Gastroesophageal sphincter (tissue), 4 donors: ENCODE data around the gene MRPS25. TPM values are rescaled to one million over a fixed set of nuclear protein-coding genes. Genes with fewer than 3 reads are reported as not detected.

ENCODE experiments used
- ATAC-seq: fragments of 150-250 bp; one replicate; pipeline ENCODE4 v1.9.1; 2016; ENCODE audit warnings: mild to moderate bottlenecking, moderate library complexity
- H3K27ac ChIP-seq, 4 donors: fragments of 200-600 bp; sonication (generic) in 3 of 4; 1 replicate in 3 of 4; 2 replicates in 1 of 4; pipeline ENCODE4 v1.5.1; 2016 to 2019
- H3K27me3 ChIP-seq: fragments of 200-600 bp; sonication (generic); one replicate; pipeline ENCODE4 v1.5.1; 2019
- H3K36me3 ChIP-seq, 2 donors: fragments of 200-600 bp; sonication (generic); one replicate each; pipeline ENCODE4 v1.5.1; 2019; ENCODE audit warnings: control low read depth in 1 of 2
- H3K4me1 ChIP-seq, 3 donors: fragments of 200-600 bp; sonication (generic); 1 replicate in 2 of 3; 2 replicates in 1 of 3; pipeline ENCODE4 v1.5.1; 2016 to 2019; ENCODE audit warnings: control low read depth in 2 of 3
- H3K4me3 ChIP-seq, 2 donors: fragments of 200-600 bp; sonication (generic); one replicate each; pipeline ENCODE4 v1.5.1; 2019; ENCODE audit warnings: mild to moderate bottlenecking in 1 of 2, moderate library complexity in 1 of 2
- H3K9me3 ChIP-seq, 3 donors: fragments of 200-600 bp; sonication (generic); one replicate each; pipeline ENCODE4 v1.5.1; 2017 to 2019; ENCODE audit warnings: control low read depth in 2 of 3
- CTCF ChIP-seq, 4 experiments: fragments of 200-600 bp in 2 of 4; fragments of 450-650 bp in 2 of 4; sonication (generic) in 1 of 4; IDR thresholded peaks; one replicate each; pipeline ENCODE4 v1.5.1; 2017 to 2019; ENCODE audit warnings: antibody characterized with exemption in 4 of 4, mild to moderate bottlenecking in 2 of 4, moderate library complexity in 2 of 4
- EP300 ChIP-seq: sonication (generic); formaldehyde crosslinking; IDR thresholded peaks from one replicate; pipeline ENCODE4 v1.6.1; 2017; ENCODE audit warnings: antibody characterized with exemption, mild to moderate bottlenecking
- POLR2A ChIP-seq, 2 donors: fragments of 450-650 bp; IDR thresholded peaks; one replicate each; pipeline ENCODE4 v1.6.1; 2017; ENCODE audit warnings: antibody characterized with exemption in 2 of 2, mild to moderate bottlenecking in 2 of 2, moderate library complexity in 1 of 2
- POLR2AphosphoS5 ChIP-seq: sonication (generic); formaldehyde crosslinking; IDR thresholded peaks from one replicate; pipeline ENCODE4 v1.6.1; 2017; ENCODE audit warnings: antibody characterized with exemption
- WGBS, 2 donors: methylation state at CpG; one replicate each; pipeline ENCODE4 v1.1.5; 2018; ENCODE audit warnings: low coverage in 1 of 2; 5-methylcytosine and 5-hydroxymethylcytosine counted together
- total RNA-seq, 4 donors: library from RNA; depleted of rRNA; stranded (reverse); fragments of >200 nt; gene quantifications; one replicate each; pipeline ENCODE4 v1.1.0, GENCODE V29; 2016

Gene MRPS25
- total RNA-seq, 4 donors from 2014 or later, result 17.6 to 32.0 (median 27.9) TPM

- no peak overlapping the region for H3K27ac ChIP-seq
- peaks cover 0 to 5% (median 0%) of the 10 kb centered on the region in 3 donors for H3K4me1 ChIP-seq
- no peaks in the 10 kb centered on the region for H3K27me3 ChIP-seq
- H3K9me3 ChIP-seq, result no peaks in the 10 kb centered on the region
- H3K36me3 ChIP-seq, result peaks cover 4 to 100% of the 10 kb centered on the region in 2 donors
- TF ChIP-seq EP300 (no peak), CTCF (IDR thresholded peaks at IDR 0.05) (no peak), POLR2A (IDR thresholded peaks at IDR 0.05) (no peak), POLR2AphosphoS5 (no peak)
- no peak overlapping the region for H3K4me3 ChIP-seq
- ATAC-seq, result no peak
- WGBS, 2 donors, result 84 to 85% methylated on average over 6 of the region's 6 CpGs
Measured at GRCh38 chr3:15038306-15038705, 26.8 kb downstream of the MRPS25 start.

- Histone ChIP-seq H3K4me1 (no peaks in the 10 kb centered on the region), H3K27me3 (no peaks in the 10 kb centered on the region), H3K9me3 (no peaks in the 10 kb centered on the region), H3K4me3 (no peak overlapping the region), H3K27ac (no peak overlapping the region), H3K36me3 (peaks cover 4 to 100% of the 10 kb centered on the region in 2 donors)
- no peak for ATAC-seq
- 83 to 100% methylated on average over 1 to 3 of the region's 3 CpGs for WGBS, 2 donors
- TF ChIP-seq EP300 (no peak), POLR2A (IDR thresholded peaks at IDR 0.05) (no peak), POLR2AphosphoS5 (no peak), CTCF (IDR thresholded peaks at IDR 0.05) (no peak)
Measured at GRCh38 chr3:15033103-15033502, 32.0 kb downstream of the MRPS25 start.

- no peaks in the 10 kb centered on the region for H3K9me3 ChIP-seq
- peaks cover 4 to 100% of the 10 kb centered on the region in 2 donors for H3K36me3 ChIP-seq
- 100% methylated on average over 1 of the region's 2 CpGs; no CpG with 5 or more reads in 1 of the 2 donors for WGBS, 2 donors
- H3K27ac ChIP-seq, result no peak overlapping the region
- H3K4me3 ChIP-seq, result no peak overlapping the region
- no peak for TF ChIP-seq CTCF (IDR thresholded peaks at IDR 0.05)
- no peak for TF ChIP-seq POLR2A (IDR thresholded peaks at IDR 0.05)
- no peak for TF ChIP-seq POLR2AphosphoS5
- no peak for ATAC-seq
- H3K27me3 ChIP-seq, result no peaks in the 10 kb centered on the region
- no peaks in the 10 kb centered on the region for H3K4me1 ChIP-seq
Measured at GRCh38 chr3:15032650-15033049, 32.5 kb downstream of the MRPS25 start.

- H3K4me3 ChIP-seq, result no peak overlapping the region
- no peak overlapping the region for H3K27ac ChIP-seq
- TF ChIP-seq EP300 (no peak), CTCF (IDR thresholded peaks at IDR 0.05) (no peak), POLR2A (IDR thresholded peaks at IDR 0.05) (no peak), POLR2AphosphoS5 (no peak)
- no peaks in the 10 kb centered on the region for H3K9me3 ChIP-seq
- no peak for ATAC-seq
- no peaks in the 10 kb centered on the region for H3K4me1 ChIP-seq
- no peaks in the 10 kb centered on the region for H3K27me3 ChIP-seq
- peaks cover 0 to 100% of the 10 kb centered on the region in 2 donors for H3K36me3 ChIP-seq
Measured at GRCh38 chr3:15029625-15030024, 35.5 kb downstream of the MRPS25 start.

- peaks cover 13 to 100% of the 10 kb centered on the region in 2 donors for H3K36me3 ChIP-seq
- no peaks in the 10 kb centered on the region for H3K9me3 ChIP-seq
- H3K27me3 ChIP-seq, result no peaks in the 10 kb centered on the region
- no peaks in the 10 kb centered on the region for H3K4me1 ChIP-seq
- no peak overlapping the region for H3K27ac ChIP-seq
- no peak for TF ChIP-seq CTCF (IDR thresholded peaks at IDR 0.05)
- no peak for TF ChIP-seq EP300
- TF ChIP-seq POLR2A (IDR thresholded peaks at IDR 0.05), result no peak
- TF ChIP-seq POLR2AphosphoS5, result no peak
- H3K4me3 ChIP-seq, result no peak overlapping the region
- 75 to 80% methylated on average over 1 to 2 of the region's 2 CpGs for WGBS, 2 donors
- ATAC-seq, result no peak
Measured at GRCh38 chr3:15023719-15024118, 41.4 kb downstream of the MRPS25 start.
